ENCODE measurements around the gene GPC6. TPM values are rescaled to one million over a fixed set of nuclear protein-coding genes. Genes with fewer than 3 reads are reported as not detected.

Gene GPC6
- total RNA-seq, 1 donor from 2014 or later: 15.6 TPM

GRCh38 chr13:93947651-93948050, 721.0 kb downstream of the GPC6 start:
- no peak for DNase-seq (ENCODE audit: low spot score)
- no peak for ATAC-seq

DNA sequence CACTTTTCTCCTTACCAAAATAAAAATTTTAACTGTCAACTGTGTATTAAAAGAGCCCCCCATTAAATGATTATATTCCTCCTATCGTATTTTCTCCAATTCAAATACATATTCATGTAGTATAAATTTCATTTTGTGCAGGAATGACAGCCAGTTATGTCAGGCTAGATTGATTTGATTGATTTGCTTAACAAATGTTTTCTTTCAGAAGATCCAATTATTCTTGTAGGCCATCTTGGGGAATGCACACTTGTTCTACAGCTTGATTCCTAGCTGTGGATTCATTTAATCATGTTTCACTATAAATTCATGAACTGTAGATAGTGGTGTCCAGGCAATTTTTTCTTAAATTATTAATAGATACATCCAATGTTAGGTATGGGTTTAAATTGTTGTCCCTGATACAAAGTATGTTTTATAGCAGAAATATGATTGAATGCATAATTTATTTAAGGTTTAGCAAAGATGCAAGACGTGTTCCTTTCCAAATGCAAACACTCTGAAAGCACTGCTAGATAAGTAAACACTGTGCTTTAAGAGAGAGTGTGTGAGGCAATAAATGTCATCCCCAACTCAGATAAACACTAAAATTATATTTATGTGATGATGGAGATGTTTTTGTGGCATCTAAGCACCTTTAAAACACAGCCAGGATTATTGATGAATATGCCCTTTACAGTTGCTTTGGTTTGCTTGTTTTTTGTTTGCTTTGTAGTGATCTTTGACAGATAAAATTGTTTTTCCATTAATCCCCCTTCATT, 721.7 kb downstream of the GPC6 start:
- ATAC-seq (no peak), DNase-seq (ENCODE audit: low spot score) (no peak)

DNA sequence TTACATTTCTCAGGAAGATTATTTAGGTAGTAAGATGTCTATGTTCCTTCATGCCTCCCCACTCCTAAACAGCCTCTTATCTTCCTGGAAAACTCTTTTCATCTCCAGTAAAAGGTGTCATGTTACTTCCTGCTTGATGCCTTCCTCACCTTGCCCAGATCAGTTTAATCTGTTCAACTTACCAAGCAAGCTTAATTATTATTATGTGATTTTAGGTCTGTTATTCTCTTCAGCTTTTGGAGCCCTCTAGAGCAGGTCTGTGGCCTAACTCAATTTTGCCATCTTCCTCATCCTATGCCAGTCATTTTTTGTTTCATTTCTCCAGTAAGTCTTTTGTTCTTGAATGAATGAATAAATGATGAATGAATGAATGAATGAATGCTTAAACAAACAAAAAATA, 724.5 kb downstream of the GPC6 start:
- DNase-seq (ENCODE audit: low spot score): no peak
- ATAC-seq: peak; percentile 28

DNA sequence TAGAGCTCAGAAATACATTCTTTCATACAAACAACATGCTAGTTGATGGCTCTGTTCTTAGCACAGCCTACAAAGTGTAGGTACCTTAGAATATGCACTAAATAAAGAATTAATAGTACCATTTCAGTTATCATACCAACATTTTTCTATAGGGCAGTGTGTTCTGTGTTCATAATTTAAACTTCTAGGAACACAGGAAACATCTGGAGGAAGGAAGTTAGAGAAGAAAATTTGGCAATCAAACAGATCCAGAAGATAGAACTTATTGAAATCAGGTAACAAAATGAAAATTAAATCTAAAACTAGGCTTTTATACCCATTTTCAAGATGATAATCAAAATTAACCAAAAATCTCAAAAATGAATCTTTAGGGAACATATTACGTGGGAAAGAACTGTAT, 725.3 kb downstream of the GPC6 start:
- ATAC-seq (no peak), DNase-seq (ENCODE audit: low spot score) (no peak)

DNA sequence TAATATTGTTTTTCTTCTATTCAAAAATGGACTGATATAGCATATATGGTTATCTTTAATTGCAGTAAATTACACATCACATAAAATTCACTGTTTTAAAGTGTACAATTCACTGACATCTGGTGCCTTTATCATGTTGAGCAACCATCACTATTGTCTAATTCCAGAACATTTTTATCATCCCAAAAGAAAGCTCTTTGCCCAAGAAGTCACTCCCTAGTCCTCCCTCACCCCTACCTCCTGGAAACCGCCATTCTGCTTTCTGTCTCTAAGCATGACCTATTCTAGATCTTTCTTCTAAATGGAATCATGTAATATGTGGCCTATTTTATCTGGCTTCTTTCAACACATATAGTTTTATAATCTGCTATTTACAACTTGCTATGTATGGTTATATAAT, 727.2 kb downstream of the GPC6 start:
- no peak for DNase-seq (ENCODE audit: low spot score)

GRCh38 chr13:93955904-93956303, 729.3 kb downstream of the GPC6 start:
- ATAC-seq (peak; percentile 42), DNase-seq (ENCODE audit: low spot score) (no peak)

More for the DNA sequence above, 727.2 kb downstream of the GPC6 start:
- ATAC-seq: no peak

DNA sequence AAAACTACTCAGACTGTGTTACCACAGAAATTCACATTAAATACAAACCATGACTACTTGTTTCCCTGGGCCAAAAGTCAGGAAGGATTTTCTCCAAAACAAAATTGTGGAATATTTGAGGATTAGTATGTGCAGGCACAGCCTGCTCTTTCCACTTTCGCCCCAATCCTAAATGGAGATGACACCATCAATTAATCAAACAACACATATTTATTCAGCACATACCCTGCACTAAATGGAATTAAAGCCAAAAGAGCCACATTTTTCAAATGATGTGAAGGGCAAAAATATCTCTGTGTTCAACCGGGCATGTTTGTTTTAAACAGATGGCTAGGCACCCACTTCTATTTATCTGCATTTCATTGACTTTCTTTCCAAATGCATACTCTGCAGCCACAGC, 729.8 kb downstream of the GPC6 start:
- DNase-seq (ENCODE audit: low spot score) (no peak), ATAC-seq (peak; percentile 37)

- DNase-seq (ENCODE audit: low spot score): no peak
- ATAC-seq: no peak
Observed at GRCh38 chr13:93957371-93957770, 730.8 kb downstream of the GPC6 start.

DNA sequence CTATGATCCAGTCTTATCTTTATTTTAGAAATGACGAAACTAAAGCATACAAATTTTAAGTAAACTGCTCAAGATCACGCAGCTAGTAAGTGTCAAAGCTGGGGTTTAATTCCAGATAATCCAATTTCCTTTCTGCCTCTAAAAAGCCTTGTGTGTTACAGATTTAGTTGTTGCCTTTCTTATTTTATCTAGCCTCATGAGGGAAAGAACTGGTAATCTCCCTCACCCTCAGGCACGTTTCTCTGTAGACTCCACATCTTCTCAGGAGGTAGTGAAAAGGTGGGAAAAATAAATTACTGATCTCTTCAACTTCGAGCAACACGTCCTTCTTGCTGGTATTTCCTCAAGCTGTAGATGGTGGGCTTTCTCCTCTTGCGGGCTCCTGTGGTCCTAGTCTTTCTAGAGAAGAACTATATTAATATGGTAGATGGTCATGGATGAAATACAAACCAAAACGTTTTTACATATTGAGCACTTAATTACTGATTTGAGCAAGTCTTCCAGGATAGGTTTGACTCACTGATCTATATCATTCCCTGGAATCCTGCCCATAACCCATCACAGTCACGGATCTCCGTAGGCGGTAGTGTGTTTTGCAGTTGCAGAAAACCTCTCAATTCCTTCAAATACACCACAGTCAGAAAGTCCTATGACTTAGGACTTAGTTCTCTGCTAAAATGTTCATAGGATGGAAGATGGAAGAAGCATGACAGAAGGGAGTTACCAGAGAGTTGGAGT, 733.4 kb downstream of the GPC6 start:
- no peak for ATAC-seq

GRCh38 chr13:93963266-93964145, 736.9 kb downstream of the GPC6 start:
- ATAC-seq (no peak), DNase-seq (ENCODE audit: low spot score) (no peak)

More for the DNA sequence above, 733.4 kb downstream of the GPC6 start:
- DNase-seq (ENCODE audit: low spot score): no peak

DNA sequence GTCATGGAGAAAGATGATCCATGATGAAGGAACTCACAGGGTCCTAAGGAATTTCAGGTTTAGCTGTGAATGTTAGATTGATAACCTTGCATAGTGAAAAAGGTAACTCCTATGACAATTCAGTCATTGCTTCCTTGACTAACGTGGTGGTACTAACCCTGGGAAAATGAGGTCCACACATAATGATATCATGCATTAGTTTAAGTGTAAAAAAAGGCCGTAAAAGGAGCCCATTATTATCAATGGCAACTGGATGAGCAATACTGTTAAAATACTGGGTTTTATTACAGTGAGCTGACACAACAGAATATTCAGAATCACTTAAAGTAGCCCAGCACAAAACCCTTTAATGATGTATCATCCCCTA, 737.5 kb downstream of the GPC6 start:
- ATAC-seq (no peak), DNase-seq (ENCODE audit: low spot score) (no peak)

DNA sequence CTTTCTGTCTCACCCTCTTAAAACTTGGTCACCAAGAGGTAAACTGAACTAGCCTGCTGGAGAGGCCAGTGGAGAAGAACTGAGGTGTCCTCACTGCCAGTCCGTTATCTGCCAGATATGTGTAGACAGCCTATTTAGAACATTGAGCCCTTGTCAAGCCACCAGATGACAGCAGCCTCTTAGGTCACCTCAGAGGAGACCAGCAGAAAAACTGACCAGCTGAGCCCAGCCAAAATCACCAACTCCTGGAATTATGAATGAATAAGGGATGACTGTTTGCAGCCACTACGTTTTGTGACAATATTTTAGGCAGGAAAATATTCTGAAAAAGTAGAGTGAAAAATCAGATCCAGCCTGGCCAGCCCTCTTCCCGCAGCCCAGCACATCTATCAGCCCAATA, 739.0 kb downstream of the GPC6 start:
- DNase-seq (ENCODE audit: low spot score) (no peak), ATAC-seq (no peak)

- ATAC-seq: peak; percentile 81
Observed at GRCh38 chr13:93966267-93966936, 739.8 kb downstream of the GPC6 start.

DNA sequence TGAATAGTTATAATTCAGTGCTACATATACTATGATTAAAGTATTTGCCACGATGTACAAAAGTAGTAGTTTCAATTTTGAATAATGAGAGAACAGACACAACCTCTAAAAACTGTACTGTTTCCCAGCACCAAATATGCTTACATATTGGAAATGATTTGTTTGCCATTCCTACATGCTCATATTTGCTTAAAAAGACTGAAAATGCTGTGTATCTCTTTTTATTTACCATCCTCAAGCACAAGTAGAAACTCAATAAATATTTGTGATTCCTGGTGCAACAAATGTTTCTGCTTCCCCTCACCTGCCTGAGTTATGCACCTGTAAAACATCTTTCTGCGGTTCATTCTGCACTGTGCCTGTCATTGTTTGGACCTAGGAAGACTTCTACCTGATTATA, 740.7 kb downstream of the GPC6 start:
- no peak for ATAC-seq
- DNase-seq (ENCODE audit: low spot score): no peak

More at GRCh38 chr13:93966267-93966936, 739.8 kb downstream of the GPC6 start:
- no peak for DNase-seq (ENCODE audit: low spot score)

DNA sequence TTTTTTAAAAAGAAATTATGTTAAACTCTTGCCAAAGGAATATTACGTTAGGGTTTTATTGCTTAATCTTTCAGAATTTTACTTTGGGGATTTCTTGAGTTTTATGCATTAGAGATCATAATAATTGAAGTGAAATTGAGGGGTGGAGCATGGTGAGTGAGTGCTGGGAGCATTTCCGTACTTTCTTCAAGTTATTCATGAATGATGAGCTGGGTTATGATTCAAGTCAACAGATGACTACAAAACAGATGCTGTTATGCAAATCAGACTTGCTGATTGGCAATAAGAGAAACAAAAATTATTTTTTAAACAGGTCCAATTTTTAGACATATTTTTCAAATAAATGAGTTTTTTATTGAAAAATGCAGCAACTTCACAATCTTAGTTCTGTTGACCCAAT, 748.6 kb downstream of the GPC6 start:
- no peak for DNase-seq (ENCODE audit: low spot score)
- no peak for ATAC-seq

DNA sequence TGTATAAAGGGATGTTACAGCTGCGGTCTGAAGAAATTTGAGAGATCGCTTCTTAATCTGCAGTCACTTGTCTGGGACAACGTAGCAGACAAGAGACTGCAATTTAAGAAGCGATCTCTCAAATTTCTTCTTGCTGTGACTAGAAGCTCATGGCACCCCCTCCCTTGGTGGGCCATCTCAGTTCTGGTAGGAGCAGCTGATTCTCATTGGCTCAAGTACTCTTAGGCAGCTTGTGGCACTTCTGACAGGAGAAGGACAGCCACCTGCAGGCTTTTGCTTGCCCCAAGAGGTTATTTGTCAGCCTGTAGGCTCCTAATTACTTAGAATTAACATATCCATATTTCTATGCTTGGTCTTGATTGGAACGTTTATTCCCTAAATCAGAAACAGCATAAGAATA, 749.9 kb downstream of the GPC6 start:
- DNase-seq (ENCODE audit: low spot score) (no peak), ATAC-seq (no peak)

- ATAC-seq (no peak), DNase-seq (ENCODE audit: low spot score) (no peak)
Observed at GRCh38 chr13:93977986-93978385, 751.4 kb downstream of the GPC6 start.

DNA sequence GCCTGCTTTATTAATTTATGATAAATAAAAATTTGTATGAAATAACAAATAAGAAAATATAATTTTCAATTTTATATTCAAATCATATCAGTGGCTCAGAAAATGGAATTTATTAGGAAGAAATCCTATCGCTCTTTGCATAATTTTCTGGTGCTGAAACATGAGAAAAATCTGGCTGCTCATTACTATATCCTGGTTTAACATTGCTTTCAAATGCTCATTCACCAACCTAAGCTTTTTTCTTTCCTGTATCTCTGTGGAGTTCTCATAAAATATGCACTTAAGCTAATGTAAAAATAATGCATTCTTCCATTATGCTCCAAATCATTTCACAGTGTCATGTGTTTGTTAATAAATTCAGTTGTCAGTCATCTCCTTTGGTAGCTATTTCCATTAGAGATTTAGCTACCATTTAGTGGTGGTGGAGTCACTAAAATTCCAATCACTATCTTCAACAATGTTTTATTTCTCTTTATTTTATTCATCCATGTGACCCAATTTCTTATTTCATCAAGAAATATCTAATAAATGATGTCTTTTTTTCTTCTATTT, 754.9 kb downstream of the GPC6 start:
- no peak for ATAC-seq
- DNase-seq (ENCODE audit: low spot score): no peak

DNA sequence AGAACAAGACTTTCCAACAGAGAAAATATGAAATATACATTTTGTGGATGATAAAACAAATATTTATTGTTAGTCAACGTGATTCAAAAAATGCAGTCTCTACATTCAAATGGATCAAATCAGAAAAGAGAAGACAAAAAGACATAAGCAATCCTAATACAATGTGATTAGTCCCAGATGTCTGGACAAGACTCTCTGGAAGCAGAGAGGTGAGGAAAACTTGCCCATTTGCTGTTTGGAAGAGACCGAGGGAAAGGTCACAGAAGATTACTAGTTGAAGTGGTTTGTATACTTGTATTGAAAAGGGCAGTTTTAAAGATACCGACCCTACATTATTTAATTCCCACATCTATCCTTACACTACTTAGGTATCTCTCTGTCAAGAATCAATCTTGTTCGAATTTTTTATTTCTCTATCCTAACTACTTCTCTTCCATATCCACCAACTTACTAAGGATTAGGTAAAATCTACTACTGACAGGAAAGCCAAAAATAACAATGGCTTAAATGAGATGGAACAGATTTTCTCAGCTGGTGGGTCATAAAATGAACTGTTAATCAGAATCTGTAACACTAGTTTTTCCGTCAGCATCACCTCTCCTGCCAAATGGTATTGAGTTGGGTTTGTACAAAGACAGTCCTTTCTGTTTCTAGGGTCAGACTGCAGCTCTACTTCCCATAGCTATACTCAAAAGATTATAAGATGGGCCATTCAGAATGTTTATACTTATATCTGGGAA, 755.7 kb downstream of the GPC6 start:
- DNase-seq (ENCODE audit: low spot score) (no peak), ATAC-seq (no peak)

- ATAC-seq: no peak
Observed at GRCh38 chr13:93984052-93984451, 757.4 kb downstream of the GPC6 start.

More at GRCh38 chr13:93984052-93984451, 757.4 kb downstream of the GPC6 start:
- no peak for DNase-seq (ENCODE audit: low spot score)
